ENCODE measurements around the gene ITLN2.

DNA sequence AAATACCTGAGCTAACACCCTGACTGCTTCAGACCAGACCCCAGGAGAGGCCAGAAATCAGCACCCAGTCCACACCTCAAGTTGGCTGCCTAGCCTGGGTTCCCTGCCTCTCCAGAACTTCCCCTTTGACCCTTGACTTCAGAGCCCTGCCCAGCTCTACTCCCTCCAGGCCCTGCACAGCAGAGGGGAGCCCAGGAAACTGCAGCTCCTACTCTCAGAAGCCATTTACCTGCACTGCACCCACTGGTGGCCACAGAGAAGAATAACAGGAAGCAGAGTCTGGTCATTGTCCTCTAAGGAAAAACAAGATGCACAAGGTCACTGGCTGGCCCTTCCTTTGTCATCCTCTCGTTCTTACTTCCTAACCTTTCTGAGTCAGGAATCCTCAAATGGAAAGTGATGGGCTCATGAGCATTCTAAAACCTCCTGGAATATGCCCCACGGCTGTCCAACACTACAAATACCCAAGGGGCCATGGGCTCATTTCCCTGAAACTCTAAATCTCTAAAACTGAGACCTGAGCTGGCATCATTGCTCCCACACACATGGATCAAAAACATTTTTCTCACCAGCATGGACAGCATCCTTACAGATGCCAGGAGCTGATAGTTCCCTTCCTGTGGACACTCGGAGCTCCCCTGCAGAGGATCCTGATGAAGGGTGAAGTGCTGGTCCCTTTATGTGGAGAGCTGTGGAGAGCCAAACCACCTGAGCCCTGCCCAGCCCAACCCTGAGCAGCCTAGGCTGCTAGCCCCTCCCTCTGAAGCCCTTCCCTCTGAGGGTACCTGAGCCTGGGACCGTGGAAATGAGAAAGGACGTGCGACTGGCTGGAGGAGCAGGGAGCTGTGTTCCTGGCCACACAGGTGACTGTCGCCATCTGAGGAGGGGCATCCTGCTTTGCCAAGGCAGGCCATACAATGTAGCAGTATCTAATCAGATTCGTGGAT is at the start of gene ITLN2:
- TF ChIP-seq CTCF (IDR thresholded peaks at IDR 0.05) = peak; percentile 63
- no peak for TF ChIP-seq ZFP36 (IDR thresholded peaks at IDR 0.05; ENCODE audit: borderline replicate concordance, partially characterized antibody)
- no peak for TF ChIP-seq CBX2 (IDR thresholded peaks at IDR 0.05; ENCODE audit: borderline replicate concordance, low read depth)
- peak; percentile 74 for TF ChIP-seq SMC3 (IDR thresholded peaks at IDR 0.05)
- no peak for TF ChIP-seq KDM5A (IDR thresholded peaks at IDR 0.05)
- no peak for TF ChIP-seq NFE2L2 (conservative IDR thresholded peaks at IDR 0.05; ENCODE audit: low read length)
- TF ChIP-seq CBX8 (IDR thresholded peaks at IDR 0.05) = no peak
- TF ChIP-seq, protein P1, sequence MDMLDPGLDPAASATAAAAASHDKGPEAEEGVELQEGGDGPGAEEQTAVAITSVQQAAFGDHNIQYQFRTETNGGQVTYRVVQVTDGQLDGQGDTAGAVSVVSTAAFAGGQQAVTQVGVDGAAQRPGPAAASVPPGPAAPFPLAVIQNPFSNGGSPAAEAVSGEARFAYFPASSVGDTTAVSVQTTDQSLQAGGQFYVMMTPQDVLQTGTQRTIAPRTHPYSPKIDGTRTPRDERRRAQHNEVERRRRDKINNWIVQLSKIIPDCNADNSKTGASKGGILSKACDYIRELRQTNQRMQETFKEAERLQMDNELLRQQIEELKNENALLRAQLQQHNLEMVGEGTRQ (IDR thresholded peaks at IDR 0.05) = no peak
- TF ChIP-seq ELK1 (IDR thresholded peaks at IDR 0.05; ENCODE audit: low read depth, low read length) = no peak
- TF ChIP-seq RAD21 (conservative IDR thresholded peaks at IDR 0.05 in 1 of 2, IDR thresholded peaks at IDR 0.05 in 1 of 2) = peak; percentile 55 to 62
- TF ChIP-seq EP300 (IDR thresholded peaks at IDR 0.05) = no peak
- no peak for TF ChIP-seq NR3C1 (IDR thresholded peaks at IDR 0.05)
- TF ChIP-seq RNF2 (IDR thresholded peaks at IDR 0.05; ENCODE audit: borderline replicate concordance, low read depth) = no peak
- TF ChIP-seq, protein P2, sequence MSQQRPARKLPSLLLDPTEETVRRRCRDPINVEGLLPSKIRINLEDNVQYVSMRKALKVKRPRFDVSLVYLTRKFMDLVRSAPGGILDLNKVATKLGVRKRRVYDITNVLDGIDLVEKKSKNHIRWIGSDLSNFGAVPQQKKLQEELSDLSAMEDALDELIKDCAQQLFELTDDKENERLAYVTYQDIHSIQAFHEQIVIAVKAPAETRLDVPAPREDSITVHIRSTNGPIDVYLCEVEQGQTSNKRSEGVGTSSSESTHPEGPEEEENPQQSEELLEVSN (IDR thresholded peaks at IDR 0.05; ENCODE audit: borderline replicate concordance, low read depth) = no peak
